ENCODE data around the gene TMEM117. TPM values are rescaled to one million over a fixed set of nuclear protein-coding genes. Genes with fewer than 3 reads are reported as not detected.

Gene TMEM117
- total RNA-seq, 2 experiments from 2014 or later = 0.95 to 0.96 TPM

DNA sequence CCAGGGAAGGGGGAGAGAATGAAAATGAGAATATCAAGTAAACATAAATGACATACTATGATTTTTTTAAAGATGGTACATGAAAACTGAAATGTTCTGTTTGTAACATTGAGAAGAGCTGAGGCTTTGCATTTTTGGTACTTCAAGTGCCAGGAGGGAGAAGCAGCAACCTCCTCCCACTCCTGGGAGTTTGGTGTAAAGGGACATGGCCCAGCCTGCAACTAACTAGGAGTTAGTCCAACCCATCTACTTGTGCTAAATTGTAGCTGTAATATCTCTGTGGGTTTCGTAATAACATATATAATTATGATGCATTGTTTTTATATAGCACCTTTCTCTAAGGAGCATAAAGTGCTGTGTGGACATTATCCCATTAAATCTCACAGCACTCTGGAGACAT lies 522.8 kb downstream of the TMEM117 start:
- Mint-ChIP-seq H3K4me1 (ENCODE audit: low read depth) (no peaks in the 10 kb centered on the region), H3K9me3 (peaks cover 1% of the 10 kb centered on the region), H3K27me3 (no peaks in the 10 kb centered on the region), H3K36me3 (ENCODE audit: low read depth) (peaks cover 2% of the 10 kb centered on the region), H3K4me3 (no peak overlapping the region), H3K27ac (no peak overlapping the region)
- TF ChIP-seq, protein P1, sequence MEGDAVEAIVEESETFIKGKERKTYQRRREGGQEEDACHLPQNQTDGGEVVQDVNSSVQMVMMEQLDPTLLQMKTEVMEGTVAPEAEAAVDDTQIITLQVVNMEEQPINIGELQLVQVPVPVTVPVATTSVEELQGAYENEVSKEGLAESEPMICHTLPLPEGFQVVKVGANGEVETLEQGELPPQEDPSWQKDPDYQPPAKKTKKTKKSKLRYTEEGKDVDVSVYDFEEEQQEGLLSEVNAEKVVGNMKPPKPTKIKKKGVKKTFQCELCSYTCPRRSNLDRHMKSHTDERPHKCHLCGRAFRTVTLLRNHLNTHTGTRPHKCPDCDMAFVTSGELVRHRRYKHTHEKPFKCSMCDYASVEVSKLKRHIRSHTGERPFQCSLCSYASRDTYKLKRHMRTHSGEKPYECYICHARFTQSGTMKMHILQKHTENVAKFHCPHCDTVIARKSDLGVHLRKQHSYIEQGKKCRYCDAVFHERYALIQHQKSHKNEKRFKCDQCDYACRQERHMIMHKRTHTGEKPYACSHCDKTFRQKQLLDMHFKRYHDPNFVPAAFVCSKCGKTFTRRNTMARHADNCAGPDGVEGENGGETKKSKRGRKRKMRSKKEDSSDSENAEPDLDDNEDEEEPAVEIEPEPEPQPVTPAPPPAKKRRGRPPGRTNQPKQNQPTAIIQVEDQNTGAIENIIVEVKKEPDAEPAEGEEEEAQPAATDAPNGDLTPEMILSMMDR (IDR thresholded peaks at IDR 0.05) = no peak
- ChIA-PET CTCF (no interaction called here), POLR2A (no interaction called here)
- intact Hi-C loops (cut with micrococcal nuclease) = no loop called here
- DNase-seq (no peak), ATAC-seq (no peak)

DNA sequence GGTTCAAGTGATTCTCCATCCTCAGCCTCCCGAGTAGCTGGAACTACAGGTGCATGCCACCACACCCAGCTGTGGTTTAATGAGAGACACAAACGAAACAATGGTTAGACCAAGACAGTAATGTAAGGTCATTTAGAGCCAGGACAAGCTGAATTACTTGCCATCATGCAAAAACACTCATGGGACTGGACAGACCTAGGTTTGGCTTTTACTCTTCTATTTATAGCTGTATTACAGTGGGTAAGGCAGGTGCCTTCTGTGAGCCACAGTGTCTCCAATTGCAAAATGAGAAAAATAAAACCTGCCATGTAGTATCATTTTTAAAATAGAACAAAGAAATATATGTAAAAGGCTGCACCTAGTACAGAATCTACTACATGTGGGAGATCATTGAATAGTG lies 527.1 kb downstream of the TMEM117 start:
- ATAC-seq (no peak), DNase-seq (no peak)
- Mint-ChIP-seq H3K4me3 (no peak overlapping the region), H3K36me3 (ENCODE audit: low read depth) (no peaks in the 10 kb centered on the region), H3K4me1 (ENCODE audit: low read depth) (no peaks in the 10 kb centered on the region), H3K27ac (no peak overlapping the region), H3K9me3 (no peaks in the 10 kb centered on the region), H3K27me3 (no peaks in the 10 kb centered on the region)
- TF ChIP-seq, protein P1 (IDR thresholded peaks at IDR 0.05) = no peak
- POLR2A ChIA-PET = no interaction called here
- intact Hi-C loops (cut with micrococcal nuclease) = no loop called here
- CTCF ChIA-PET = no interaction called here

DNA sequence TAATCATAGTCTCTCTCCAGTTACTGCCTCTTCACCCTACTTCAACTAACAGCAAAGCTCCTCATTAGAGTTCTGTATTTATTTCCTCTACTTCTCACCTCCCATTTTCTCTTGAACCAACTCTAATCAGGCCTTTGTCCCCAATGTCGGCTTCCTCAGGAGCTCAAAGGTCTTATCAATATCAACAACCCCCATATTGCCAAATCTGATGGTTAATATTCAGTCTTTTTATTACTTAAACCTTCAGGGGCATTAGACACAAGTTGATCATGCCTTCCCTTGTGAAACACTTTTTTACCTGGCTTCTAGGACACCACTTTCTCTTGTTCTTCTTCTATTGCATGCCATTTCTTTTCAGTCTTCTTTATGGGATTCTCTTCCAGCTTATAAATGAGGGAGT lies 531.3 kb downstream of the TMEM117 start:
- Mint-ChIP-seq H3K4me1 (ENCODE audit: low read depth) (no peaks in the 10 kb centered on the region), H3K9me3 (no peaks in the 10 kb centered on the region), H3K4me3 (no peak overlapping the region), H3K36me3 (ENCODE audit: low read depth) (no peaks in the 10 kb centered on the region), H3K27me3 (no peaks in the 10 kb centered on the region), H3K27ac (no peak overlapping the region)
- ChIA-PET POLR2A (no interaction called here), CTCF (no interaction called here)
- TF ChIP-seq, protein P1 (IDR thresholded peaks at IDR 0.05) = no peak
- no peak for ATAC-seq
- DNase-seq = no peak
- intact Hi-C loops (cut with micrococcal nuclease) = no loop called here

DNA sequence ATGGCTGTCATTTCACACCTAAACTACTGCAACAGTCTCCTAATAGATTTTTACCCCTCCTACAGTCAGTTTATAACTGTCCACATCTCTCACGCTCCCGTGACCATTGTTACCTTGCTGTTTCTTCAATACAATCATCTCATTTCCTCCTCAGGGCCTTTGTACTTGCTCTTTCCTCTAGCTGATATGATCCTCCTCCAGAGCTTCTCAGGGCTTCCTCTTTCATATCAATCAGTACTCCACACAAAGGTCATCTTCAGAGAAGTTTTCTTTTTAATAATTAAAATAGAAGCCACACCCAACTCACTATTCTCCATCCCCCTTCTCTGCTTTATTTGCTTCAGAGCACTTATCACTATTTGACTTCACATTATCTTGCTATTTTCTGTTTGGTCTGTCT lies 532.0 kb downstream of the TMEM117 start:
- CTCF ChIA-PET = no interaction called here
- Mint-ChIP-seq H3K36me3 (ENCODE audit: low read depth) (no peaks in the 10 kb centered on the region), H3K4me1 (ENCODE audit: low read depth) (no peaks in the 10 kb centered on the region), H3K9me3 (no peaks in the 10 kb centered on the region), H3K27ac (no peak overlapping the region), H3K4me3 (no peak overlapping the region), H3K27me3 (no peaks in the 10 kb centered on the region)
- intact Hi-C loops (cut with micrococcal nuclease) = no loop called here
- POLR2A ChIA-PET = no interaction called here
- DNase-seq = no peak
- TF ChIP-seq, protein P1 (IDR thresholded peaks at IDR 0.05) = no peak
- ATAC-seq = no peak

DNA sequence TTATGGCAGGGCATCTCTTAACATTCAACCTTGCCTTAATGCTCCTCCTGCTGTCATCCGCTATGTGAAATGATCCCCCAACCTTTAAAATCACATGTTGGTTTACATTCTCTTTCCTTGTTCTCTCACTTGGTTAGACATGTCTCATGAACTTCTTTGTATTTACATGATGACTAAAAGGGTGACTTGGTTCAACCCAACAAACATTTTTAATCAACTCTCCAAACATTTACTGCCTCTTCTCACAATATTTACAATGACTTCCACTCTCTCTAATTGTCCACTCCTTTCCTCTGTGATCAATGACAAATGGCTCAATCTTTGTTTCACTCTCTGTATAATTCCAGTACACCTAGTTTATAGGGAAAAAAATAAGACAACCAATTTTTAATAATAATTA lies 534.1 kb downstream of the TMEM117 start:
- ChIA-PET POLR2A (no interaction called here), CTCF (no interaction called here)
- ATAC-seq (no peak), DNase-seq (no peak)
- Mint-ChIP-seq H3K27ac (no peak overlapping the region), H3K4me1 (ENCODE audit: low read depth) (no peaks in the 10 kb centered on the region), H3K9me3 (no peaks in the 10 kb centered on the region), H3K4me3 (no peak overlapping the region), H3K36me3 (ENCODE audit: low read depth) (no peaks in the 10 kb centered on the region), H3K27me3 (no peaks in the 10 kb centered on the region)
- intact Hi-C loops (cut with micrococcal nuclease) = no loop called here
- TF ChIP-seq, protein P1 (IDR thresholded peaks at IDR 0.05) = no peak

All from activated CD8-positive, alpha-beta T cell treated with anti-CD3 and anti-CD28 coated beads for 36 hours (primary cell).